Renal cortex interstitium (tissue), 11 donors: Measurements from ENCODE around the gene CSF2RB. TPM values are rescaled to one million over a fixed set of nuclear protein-coding genes. Genes with fewer than 3 reads are reported as not detected.

Experiments
- DNase-seq, 11 donors: peaks; one replicate each; pipeline ENCODE4 v3.0.0-alpha.2; 2013; ENCODE audit warnings: low read depth in 9 of 11, low spot score in 4 of 11; ENCODE audit errors: extremely low read depth in 1 of 11
- polyA plus RNA-seq, 3 donors: library from polyadenylated mRNA; unstranded; fragments of 120-200 nt; gene quantifications; one replicate each; pipeline ENCODE4 v1.2.1, GENCODE V29; 2013; ENCODE audit not compliant: insufficient read length in 3 of 3

The CSF2RB gene
- polyA plus RNA-seq, 3 donors, result 2.6 to 3.7 (median 3.2) TPM

DNA sequence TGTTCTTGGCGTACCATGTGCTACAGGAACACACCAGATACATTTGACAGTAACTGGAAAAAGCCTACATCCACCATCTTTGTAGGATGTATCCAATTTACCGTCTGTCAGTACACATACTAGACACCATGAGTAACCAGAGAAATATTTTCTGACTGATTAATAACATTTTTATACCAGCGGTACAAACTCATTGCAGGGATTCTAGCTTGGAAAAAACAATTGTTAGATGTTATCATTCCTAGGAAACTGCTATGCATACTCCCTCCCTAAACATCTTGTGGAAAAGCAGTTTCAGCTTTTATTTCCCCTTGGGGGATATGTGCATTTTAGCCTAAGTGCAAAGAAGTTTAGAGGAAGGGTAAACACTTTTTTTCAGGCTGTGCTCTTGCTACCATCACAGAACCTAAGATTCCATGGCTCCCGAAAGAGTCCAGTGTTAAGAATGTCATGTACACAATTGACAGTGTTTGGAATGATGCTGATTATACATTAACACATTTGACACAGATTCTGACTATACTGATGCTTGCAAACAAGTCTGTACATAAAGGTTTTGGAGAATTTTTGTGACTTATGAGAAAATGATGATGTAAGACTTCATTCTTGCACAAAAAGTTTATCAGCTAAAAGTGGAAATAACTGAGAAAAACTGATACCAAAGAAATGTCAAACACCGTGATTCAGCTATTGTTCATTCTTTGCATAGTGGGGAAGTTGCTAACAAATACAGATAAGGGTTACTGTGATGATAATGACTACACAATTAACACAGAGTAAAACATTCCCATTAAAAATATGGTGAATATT, 28.9 kb upstream of the CSF2RB start:
- no peak for DNase-seq

DNA sequence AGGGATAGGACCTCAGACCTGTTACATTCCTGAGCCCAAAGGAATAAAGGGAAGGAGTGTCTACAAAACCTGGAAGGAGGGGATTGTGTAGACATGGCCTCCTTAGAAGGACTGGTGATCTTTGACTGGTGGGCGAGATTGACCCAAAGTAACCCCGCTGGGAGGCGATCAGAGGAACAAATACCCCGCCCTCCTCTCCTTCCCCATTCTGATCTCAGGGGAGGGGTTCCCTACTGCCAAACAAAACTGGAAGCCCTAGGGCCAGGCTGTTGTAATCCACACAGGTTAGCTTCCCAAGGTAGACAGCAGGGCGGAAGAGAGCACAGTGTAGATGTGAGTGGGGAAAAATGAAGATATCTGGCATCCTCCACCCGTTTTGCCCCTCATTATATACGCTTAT, 28.0 kb upstream of the CSF2RB start:
- DNase-seq, result no peak

- no peak for DNase-seq
Measured at GRCh38 chr22:36886016-36886415, 27.4 kb upstream of the CSF2RB start.

DNA sequence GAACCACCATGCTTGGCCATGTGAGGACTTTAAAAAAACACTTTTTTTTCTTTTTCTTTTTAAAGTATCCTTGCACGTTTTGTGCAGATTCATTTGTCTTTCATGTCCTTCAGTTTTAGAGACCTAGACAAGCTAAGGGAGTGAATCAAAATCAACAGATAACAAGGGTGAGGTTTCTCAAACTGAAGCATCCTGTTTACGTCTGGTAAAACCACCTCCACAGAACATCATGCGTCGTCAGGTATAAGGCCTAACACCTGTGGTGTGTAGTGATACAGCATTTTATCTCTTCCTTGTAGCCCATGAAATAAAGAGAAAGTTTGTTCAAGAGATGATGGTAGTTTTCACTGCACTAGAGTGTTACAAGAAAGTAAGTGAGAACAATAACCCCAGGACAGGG, 26.3 kb upstream of the CSF2RB start:
- DNase-seq, result no peak

GRCh38 chr22:36891646-36892045, 21.8 kb upstream of the CSF2RB start:
- no peak for DNase-seq

DNA sequence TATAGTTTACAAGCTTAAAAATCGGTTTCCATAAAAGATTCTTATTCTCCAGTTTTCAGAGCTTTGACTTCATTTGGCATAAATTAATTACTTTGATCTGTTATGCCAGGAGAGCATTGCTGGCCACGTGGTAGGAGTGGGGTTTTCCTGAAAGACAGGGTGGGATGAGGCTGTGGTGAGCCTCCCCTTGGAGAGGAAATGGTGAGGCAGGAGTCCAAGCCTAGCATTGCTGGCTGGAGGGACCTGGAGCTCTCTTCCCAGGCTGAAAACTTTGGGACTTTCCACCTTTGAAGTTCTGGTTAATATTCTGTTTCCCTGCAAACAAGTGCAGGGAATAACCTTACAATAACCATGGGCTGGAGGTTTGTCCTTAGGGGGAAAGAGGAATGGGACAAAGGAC, 21.1 kb upstream of the CSF2RB start:
- DNase-seq, result no peak

DNA sequence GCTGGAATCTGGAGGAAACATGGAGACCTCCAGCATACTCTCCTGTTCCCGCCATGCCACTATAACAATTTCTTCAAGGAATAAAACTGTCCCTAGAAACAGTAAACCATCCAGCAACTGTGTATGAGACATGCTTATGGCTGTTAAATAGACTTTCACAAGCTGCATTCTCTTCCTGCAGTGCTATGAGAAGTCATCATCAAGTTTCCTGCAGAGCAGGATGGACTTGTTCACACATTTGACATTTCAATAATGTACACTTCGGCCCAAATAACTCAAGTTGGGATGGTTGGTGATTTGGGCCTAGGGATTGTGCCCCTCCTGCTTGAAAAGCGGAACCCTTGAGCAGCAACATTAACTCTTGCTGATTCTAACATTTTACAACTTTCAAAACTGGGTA, 20.2 kb upstream of the CSF2RB start:
- DNase-seq, result no peak

DNA sequence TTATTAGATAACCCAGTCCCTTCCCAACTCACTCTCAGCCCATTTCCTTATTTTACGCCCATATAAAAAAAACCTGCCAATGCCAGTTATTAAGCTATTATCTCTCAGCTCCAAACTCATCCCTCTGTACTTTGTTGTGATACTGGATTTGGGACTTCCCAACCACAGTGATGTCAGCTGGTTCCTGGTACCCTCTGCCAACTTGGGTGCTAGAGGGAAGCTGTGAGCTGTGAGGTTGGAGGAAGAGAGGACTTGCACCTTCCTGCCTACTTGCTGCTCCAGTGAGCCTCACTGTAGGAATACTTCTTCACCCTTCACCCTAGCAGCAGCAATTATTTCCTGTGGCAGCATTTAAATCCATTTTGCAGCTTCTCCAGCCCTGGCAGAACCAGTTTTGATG, 19.2 kb upstream of the CSF2RB start:
- no peak for DNase-seq

DNA sequence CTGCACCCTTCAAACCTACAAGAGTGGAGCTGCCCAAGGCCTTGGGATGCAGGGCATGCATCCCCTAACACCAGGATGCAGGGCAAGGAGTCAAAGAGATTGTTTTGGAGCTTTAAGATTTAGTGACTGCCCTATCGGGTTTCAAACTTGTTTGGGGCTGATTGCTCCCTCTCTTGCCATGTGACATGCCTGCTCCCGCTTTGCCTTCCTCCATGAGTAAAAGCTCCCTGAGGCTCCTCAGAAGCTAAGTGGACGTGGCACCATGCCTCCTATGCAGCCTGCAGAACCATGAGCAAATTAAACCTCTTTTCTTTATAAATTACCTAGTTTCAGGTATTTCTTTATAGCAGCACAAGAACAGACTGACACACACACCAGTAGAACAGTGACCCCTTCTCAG, 15.8 kb upstream of the CSF2RB start:
- DNase-seq, result no peak

GRCh38 chr22:36898690-36899089, 14.7 kb upstream of the CSF2RB start:
- no peak for DNase-seq

GRCh38 chr22:36899498-36899897, 13.9 kb upstream of the CSF2RB start:
- no peak for DNase-seq

- no peak for DNase-seq
Measured at GRCh38 chr22:36900225-36900624, 13.2 kb upstream of the CSF2RB start.

- no peak for DNase-seq
Measured at GRCh38 chr22:36900880-36901279, 12.5 kb upstream of the CSF2RB start.

- no peak for DNase-seq
Measured at GRCh38 chr22:36901411-36902142, 11.9 kb upstream of the CSF2RB start.

- no peak for DNase-seq
Measured at GRCh38 chr22:36902143-36902926, 11.1 kb upstream of the CSF2RB start.

DNA sequence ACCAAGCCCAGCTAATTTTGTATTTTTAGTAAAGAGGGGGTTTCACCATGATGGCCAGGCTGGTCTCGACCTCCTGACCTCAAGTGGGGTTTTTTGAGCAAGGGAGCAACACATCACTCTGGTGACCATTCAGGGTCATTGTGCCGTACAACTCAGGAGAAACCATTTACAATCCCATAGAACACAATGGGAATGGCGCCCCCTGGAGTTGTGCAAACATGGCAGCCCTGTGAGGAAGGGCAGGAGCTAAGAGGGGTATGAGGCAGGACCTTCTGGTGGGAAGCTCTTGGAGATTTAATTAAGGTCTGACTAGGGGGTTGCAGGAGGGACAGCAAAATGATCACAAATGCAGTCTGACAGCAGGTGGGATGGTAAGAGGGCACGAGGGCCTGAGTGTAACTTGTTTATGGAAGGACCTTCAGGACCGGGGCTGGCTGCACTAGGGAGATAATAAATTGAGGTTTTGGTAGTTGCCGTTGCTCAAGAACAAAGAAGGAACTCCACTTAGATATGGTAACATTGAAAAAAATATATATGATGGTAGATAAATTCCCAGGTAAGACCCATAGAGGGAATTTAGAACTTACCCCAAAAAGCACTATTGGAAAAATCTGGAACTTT, 9.1 kb upstream of the CSF2RB start:
- no peak for DNase-seq

- DNase-seq, result no peak
Measured at GRCh38 chr22:36907253-36908195, 5.9 kb upstream of the CSF2RB start.

DNA sequence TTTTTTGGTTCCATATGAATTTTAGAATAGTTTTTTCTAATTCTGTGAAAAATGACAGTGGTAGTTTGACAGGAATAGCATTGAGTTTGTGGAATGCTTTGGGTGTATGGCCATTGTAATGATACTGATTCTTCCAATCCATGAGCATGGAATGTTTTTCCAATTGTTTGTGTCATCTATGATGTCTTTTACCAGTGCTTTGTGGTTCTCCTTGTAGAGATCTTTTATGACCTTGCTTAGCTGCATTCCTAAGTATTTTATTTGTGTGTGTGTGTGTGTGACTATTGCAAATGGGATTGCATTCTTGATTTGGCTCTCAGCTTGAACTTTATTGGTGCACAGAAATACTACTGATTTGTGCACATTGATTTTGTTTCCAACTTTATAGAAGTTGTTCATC, 3.0 kb upstream of the CSF2RB start:
- DNase-seq, result no peak
